GM10266 (cell line): ENCODE measurements around the gene VAV2.

Source experiments
- DNase-seq: peaks from one replicate; pipeline ENCODE4 v3.0.0; 2012; ENCODE audit errors: extremely low spot score
- CTCF ChIP-seq: IDR thresholded peaks from 2 replicates; pipeline ENCODE4 v1.5.1; 2012; ENCODE audit warnings: mild to moderate bottlenecking, low read depth; ENCODE audit not compliant: control insufficient read depth, insufficient read depth; ENCODE audit errors: missing control alignments

VAV2 gene

GRCh38 chr9:133948131-133948530 is 44.0 kb downstream of the VAV2 start:
- TF ChIP-seq CTCF = no peak
- no peak for DNase-seq

GRCh38 chr9:133946840-133947486 is 45.2 kb downstream of the VAV2 start:
- DNase-seq = no peak
- TF ChIP-seq CTCF = no peak

GRCh38 chr9:133945977-133946753 is 46.0 kb downstream of the VAV2 start:
- TF ChIP-seq CTCF = no peak
- DNase-seq = peak; percentile 71

GRCh38 chr9:133945314-133945975 is 46.7 kb downstream of the VAV2 start:
- TF ChIP-seq CTCF = no peak

GRCh38 chr9:133944746-133945135 is 47.4 kb downstream of the VAV2 start:
- no peak for DNase-seq
- no peak for TF ChIP-seq CTCF

More at GRCh38 chr9:133945314-133945975, 46.7 kb downstream of the VAV2 start:
- DNase-seq = peak; percentile 88

GRCh38 chr9:133943781-133944745 is 48.1 kb downstream of the VAV2 start:
- DNase-seq = no peak

More at GRCh38 chr9:133943781-133944745, 48.1 kb downstream of the VAV2 start:
- TF ChIP-seq CTCF = no peak
